Posterior cingulate gyrus (tissue), 11 donors: ENCODE data around the gene SERPINB1.
"Not testable (repeated sequence)": the region's sequence is repeated elsewhere in the genome, so short reads cannot be mapped to it uniquely, and the experiment has no call there.

Experiments used
- DNase-seq, 10 donors: peaks; one replicate each; pipeline versions ENCODE4 v3.0.0 to v3.0.0-alpha.2; 2020 to 2021; ENCODE audit warnings: mixed read lengths in 3 of 10
- intact Hi-C: fragments of 100-400 bp; cut with DNase I; formaldehyde crosslinking; loops from one replicate; pipeline ENCODE4 v1.15.1; 2023

SERPINB1 gene

GRCh38 chr6:2868637-2869036, 27.0 kb upstream of the SERPINB1 start:
- intact Hi-C loops = no loop called here
- no peak for DNase-seq

GRCh38 chr6:2866171-2866846, 24.6 kb upstream of the SERPINB1 start:
- no peak for DNase-seq
- intact Hi-C loops = no loop called here

GRCh38 chr6:2865694-2866151, 24.1 kb upstream of the SERPINB1 start:
- intact Hi-C loops = no loop called here
- DNase-seq = no peak

GRCh38 chr6:2865270-2865669, 23.6 kb upstream of the SERPINB1 start:
- intact Hi-C loops = no loop called here

GRCh38 chr6:2863901-2864300, 22.2 kb upstream of the SERPINB1 start:
- intact Hi-C loops = no loop called here

More at GRCh38 chr6:2865270-2865669, 23.6 kb upstream of the SERPINB1 start:
- no peak for DNase-seq

GRCh38 chr6:2862712-2863181, 21.1 kb upstream of the SERPINB1 start:
- intact Hi-C loops = no loop called here
- DNase-seq = no peak

More at GRCh38 chr6:2863901-2864300, 22.2 kb upstream of the SERPINB1 start:
- no peak for DNase-seq

GRCh38 chr6:2861822-2862164, 20.1 kb upstream of the SERPINB1 start:
- no peak for DNase-seq
- intact Hi-C loops = no loop called here

GRCh38 chr6:2861060-2861821, 19.6 kb upstream of the SERPINB1 start:
- intact Hi-C loops = no loop called here
- no peak for DNase-seq

- intact Hi-C loops, DNase-seq: not testable (repeated sequence)
These were observed 19.0 kb upstream of the SERPINB1 start for GRCh38 chr6:2860706-2861059.

GRCh38 chr6:2859798-2860705, 18.4 kb upstream of the SERPINB1 start:
- DNase-seq = peak in 1 of 10 donors; percentile 28
- intact Hi-C loops = loop anchor here (5.0 kb wide), 1 partner anchor 68 kb away; no protein-coding TSS in a partner anchor

- DNase-seq = no peak
- intact Hi-C loops = loop anchor here (5.0 kb wide), 1 partner anchor 67 kb away; no protein-coding TSS in a partner anchor
These were observed 17.6 kb upstream of the SERPINB1 start for GRCh38 chr6:2859185-2859700.

GRCh38 chr6:2857580-2858337, 16.1 kb upstream of the SERPINB1 start:
- intact Hi-C loops = loop anchor here (5.0 kb wide), 1 partner anchor 65 kb away; no protein-coding TSS in a partner anchor
- no peak for DNase-seq

GRCh38 chr6:2857185-2857579, 15.5 kb upstream of the SERPINB1 start:
- no peak for DNase-seq
- intact Hi-C loops = loop anchor here (5.0 kb wide), 1 partner anchor 65 kb away; no protein-coding TSS in a partner anchor

GRCh38 chr6:2855061-2855519, 13.4 kb upstream of the SERPINB1 start:
- intact Hi-C loops = loop anchor here (5.0 kb wide), 1 partner anchor 63 kb away; no protein-coding TSS in a partner anchor
- peak in 1 of 10 donors; percentile 28 for DNase-seq

- DNase-seq = no peak
- intact Hi-C loops = no loop called here
These were observed 12.8 kb upstream of the SERPINB1 start for GRCh38 chr6:2854396-2854982.

GRCh38 chr6:2853769-2854395, 12.2 kb upstream of the SERPINB1 start:
- DNase-seq = no peak
- intact Hi-C loops = no loop called here

- intact Hi-C loops, DNase-seq: not testable (repeated sequence)
These were observed 11.7 kb upstream of the SERPINB1 start for GRCh38 chr6:2853378-2853768.

- no peak for DNase-seq
- intact Hi-C loops = no loop called here
These were observed 11.3 kb upstream of the SERPINB1 start for GRCh38 chr6:2852921-2853322.

- no peak for DNase-seq
- intact Hi-C loops = no loop called here
These were observed 10.8 kb upstream of the SERPINB1 start for GRCh38 chr6:2852514-2852855.
